CD4-positive, CD25-positive, alpha-beta regulatory T cell (primary cell): ENCODE results near the gene MICU1. TPM values are rescaled to one million over a fixed set of nuclear protein-coding genes. Genes with fewer than 3 reads are reported as not detected.
"Not testable (repeated sequence)": the region's sequence is repeated elsewhere in the genome, so short reads cannot be mapped to it uniquely, and the experiment has no call there.

Experiments
- ATAC-seq, 2 donors: fragments of 150-1000 bp; cut with Tn5 transposase; one replicate each; pipeline ENCODE4 v1.10.0; 2021; ENCODE audit warnings: low read depth in 2 of 2, moderate number of reproducible peaks in 2 of 2, moderate library complexity in 1 of 2
- DNase-seq, 3 donors: peaks; one replicate each; pipeline versions ENCODE4 v3.0.0 to v3.0.0-alpha.2; 2012 to 2022; ENCODE audit warnings: mixed read lengths in 1 of 3
- H3K27ac ChIP-seq: one replicate; pipeline ENCODE4 v1.7.0; 2013; ENCODE audit warnings: mild to moderate bottlenecking, low read length; ENCODE audit not compliant: insufficient read depth, poor library complexity, severe bottlenecking
- H3K27me3 ChIP-seq: one replicate; pipeline ENCODE4 v1.7.0; 2013; ENCODE audit warnings: low read length; ENCODE audit not compliant: control insufficient read depth, insufficient read depth
- H3K36me3 ChIP-seq: one replicate; pipeline ENCODE4 v1.7.0; 2013; ENCODE audit warnings: mild to moderate bottlenecking, low read length, moderate library complexity; ENCODE audit not compliant: control insufficient read depth, insufficient read depth
- H3K4me1 ChIP-seq: 2 replicates; pipeline ENCODE4 v1.7.0; 2013; ENCODE audit warnings: mild to moderate bottlenecking, low read length; ENCODE audit not compliant: insufficient read depth, control insufficient read depth, poor library complexity, severe bottlenecking
- H3K4me3 ChIP-seq: one replicate; pipeline ENCODE4 v1.7.0; 2013; ENCODE audit warnings: low read depth, mild to moderate bottlenecking, low read length, moderate library complexity
- H3K9me3 ChIP-seq, 2 experiments: 1 replicate in 1 of 2; 2 replicates in 1 of 2; pipeline ENCODE4 v1.7.0; 2013; ENCODE audit warnings: low read length in 2 of 2, mild to moderate bottlenecking in 1 of 2, moderate library complexity in 1 of 2; ENCODE audit not compliant: control insufficient read depth in 2 of 2
- H3K27ac Mint-ChIP-seq, 3 donors: one replicate each; pipeline ENCODE4 v1.8.0; 2020 to 2022; ENCODE audit warnings: mild to moderate bottlenecking in 3 of 3, mixed read lengths in 3 of 3, moderate library complexity in 2 of 3
- H3K27me3 Mint-ChIP-seq: one replicate; pipeline ENCODE4 v1.8.0; 2022; ENCODE audit warnings: mild to moderate bottlenecking, mixed read lengths
- H3K36me3 Mint-ChIP-seq: one replicate; pipeline ENCODE4 v1.8.0; 2020; ENCODE audit warnings: mixed read lengths
- H3K4me1 Mint-ChIP-seq, 4 donors: one replicate each; pipeline ENCODE4 v1.8.0; 2020 to 2022; ENCODE audit warnings: mixed read lengths in 4 of 4, mild to moderate bottlenecking in 1 of 4
- H3K4me3 Mint-ChIP-seq, 4 donors: one replicate each; pipeline ENCODE4 v1.8.0; 2020 to 2022; ENCODE audit warnings: mild to moderate bottlenecking in 4 of 4, mixed read lengths in 4 of 4, moderate library complexity in 3 of 4
- H3K9me3 Mint-ChIP-seq, 7 donors: one replicate each; pipeline ENCODE4 v1.8.0; 2020 to 2022; ENCODE audit warnings: mixed read lengths in 7 of 7, mild to moderate bottlenecking in 3 of 7, moderate library complexity in 2 of 7
- polyA plus RNA-seq, 4 donors: library from polyadenylated mRNA; unstranded; fragments of 300-500 nt; fragmentation: Illumina TruSeq; gene quantifications; one replicate each; pipeline ENCODE4 v1.2.3, GENCODE V29; 2021
- total RNA-seq: library from RNA; stranded (reverse); gene quantifications from one replicate; pipeline ENCODE4 v1.2.3, GENCODE V29; 2022

MICU1 gene
- total and polyA plus RNA-seq, 5 donors from 2014 or later, result 20.2 to 29.6 (median 26.5) TPM

DNA sequence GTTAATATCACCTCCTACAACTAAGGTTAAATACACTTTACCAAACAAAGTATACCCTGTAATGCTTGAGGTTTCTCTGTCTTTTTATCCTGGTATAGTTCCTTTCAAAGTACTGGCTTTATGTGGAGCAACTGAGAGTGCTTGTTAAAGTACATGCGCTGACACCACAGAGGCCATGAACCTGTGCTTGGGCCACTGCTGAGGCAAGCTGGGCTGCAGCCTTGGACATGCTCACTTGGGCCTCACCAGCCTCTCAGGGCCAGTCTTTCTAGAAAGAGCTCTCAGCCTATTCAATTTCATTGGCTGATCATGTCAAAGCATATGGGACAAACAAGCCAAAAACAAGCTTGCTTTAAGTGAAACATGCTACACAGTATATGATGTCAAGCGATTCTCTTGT, 145.0 kb downstream of the MICU1 start:
- Mint-ChIP-seq H3K27me3 (no peaks in the 10 kb centered on the region), H3K4me1 (peaks cover 0 to 6% (median 0%) of the 10 kb centered on the region in 4 donors), H3K9me3 (no peaks in the 10 kb centered on the region), H3K4me3 (no peak overlapping the region), H3K27ac (no peak overlapping the region), H3K36me3 (peaks cover 29% of the 10 kb centered on the region)
- no peak overlapping the region for H3K4me3 ChIP-seq
- H3K4me1 ChIP-seq, result no peaks in the 10 kb centered on the region
- no peaks in the 10 kb centered on the region for H3K9me3 ChIP-seq
- peaks cover 3% of the 10 kb centered on the region for H3K36me3 ChIP-seq
- no peak overlapping the region for H3K27ac ChIP-seq
- H3K27me3 ChIP-seq, result no peaks in the 10 kb centered on the region
- DNase-seq (no peak), ATAC-seq (no peak)

DNA sequence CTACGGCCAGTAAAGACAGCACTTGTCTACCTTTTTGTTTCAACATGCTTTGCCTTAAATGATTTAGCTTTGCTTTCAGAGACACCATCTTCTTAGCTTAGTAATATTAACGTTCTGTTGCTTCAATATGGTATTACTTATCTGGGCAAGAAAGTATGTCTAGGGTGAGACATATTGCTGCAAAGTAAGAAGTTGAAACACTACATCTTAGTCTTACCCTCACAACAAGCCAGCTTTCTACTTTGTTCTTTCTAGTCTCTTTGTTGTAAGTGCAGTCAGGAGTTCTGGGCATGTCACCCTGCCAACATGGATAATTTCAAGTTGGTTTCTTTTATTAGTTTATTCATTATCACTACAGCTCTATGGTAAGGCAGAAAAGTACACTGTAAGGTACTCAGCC, 148.4 kb downstream of the MICU1 start:
- Histone ChIP-seq H3K4me1 (no peaks in the 10 kb centered on the region), H3K36me3 (peaks cover 12% of the 10 kb centered on the region), H3K27me3 (no peaks in the 10 kb centered on the region), H3K27ac (no peak overlapping the region), H3K4me3 (no peak overlapping the region), H3K9me3 (no peaks in the 10 kb centered on the region)
- DNase-seq, result no peak
- no peaks in the 10 kb centered on the region for H3K27me3 Mint-ChIP-seq
- peaks cover 40% of the 10 kb centered on the region for H3K36me3 Mint-ChIP-seq
- no peak for ATAC-seq
- no peak overlapping the region for H3K27ac Mint-ChIP-seq
- H3K4me3 Mint-ChIP-seq, result no peak overlapping the region
- H3K4me1 Mint-ChIP-seq, result peaks cover 0 to 6% (median 0%) of the 10 kb centered on the region in 4 donors
- H3K9me3 Mint-ChIP-seq, result no peaks in the 10 kb centered on the region

DNA sequence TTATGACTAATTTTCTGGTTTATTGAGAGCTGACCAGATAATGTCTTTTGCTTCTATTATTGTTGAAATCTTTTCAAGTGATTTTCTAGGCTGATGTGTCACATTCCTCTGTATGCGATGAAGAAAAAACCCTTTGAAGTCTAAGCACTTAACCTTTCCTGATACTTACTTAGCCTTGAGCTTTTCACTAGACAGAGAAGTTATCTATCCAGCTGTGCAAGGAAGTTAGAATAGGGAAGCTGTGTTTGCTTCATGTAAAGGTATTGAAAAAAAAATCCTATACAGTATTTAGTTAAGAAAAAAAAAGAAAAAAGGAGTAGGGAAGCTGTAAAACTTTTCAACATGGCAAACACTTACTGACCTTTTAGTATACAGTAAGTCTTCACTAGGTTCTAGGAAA, 153.6 kb downstream of the MICU1 start:
- Mint-ChIP-seq H3K36me3 (peaks cover 60% of the 10 kb centered on the region), H3K9me3 (no peaks in the 10 kb centered on the region), H3K27me3 (no peaks in the 10 kb centered on the region), H3K4me1 (no peaks in the 10 kb centered on the region), H3K27ac (no peak overlapping the region), H3K4me3 (no peak overlapping the region)
- H3K27me3 ChIP-seq, result no peaks in the 10 kb centered on the region
- DNase-seq (no peak), ATAC-seq (no peak)
- no peaks in the 10 kb centered on the region for H3K4me1 ChIP-seq
- H3K9me3 ChIP-seq, result no peaks in the 10 kb centered on the region
- no peak overlapping the region for H3K27ac ChIP-seq
- no peak overlapping the region for H3K4me3 ChIP-seq
- peaks cover 22% of the 10 kb centered on the region for H3K36me3 ChIP-seq

DNA sequence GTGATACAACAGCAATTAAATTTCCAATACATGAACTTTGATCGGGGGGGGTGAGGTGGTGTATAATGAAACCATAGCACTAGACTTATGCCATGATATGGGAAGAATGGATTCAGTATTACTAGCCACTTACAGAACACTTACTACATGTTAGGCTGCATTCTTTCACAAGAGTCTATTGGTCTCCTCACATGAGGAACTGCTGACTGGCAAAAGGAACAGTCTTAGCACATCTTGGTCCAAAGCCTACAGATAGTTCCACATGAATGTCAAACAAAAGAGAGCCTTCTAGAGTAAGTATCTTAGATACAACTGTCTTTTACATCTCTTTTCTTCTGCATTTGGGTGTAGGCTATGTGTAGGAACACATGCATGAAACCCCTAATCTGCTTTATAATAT, 155.2 kb downstream of the MICU1 start:
- Histone ChIP-seq H3K4me1 (no peaks in the 10 kb centered on the region), H3K36me3 (peaks cover 19% of the 10 kb centered on the region), H3K27me3 (no peaks in the 10 kb centered on the region), H3K27ac (no peak overlapping the region), H3K9me3 (no peaks in the 10 kb centered on the region), H3K4me3 (no peak overlapping the region)
- H3K27ac Mint-ChIP-seq, result no peak overlapping the region
- H3K36me3 Mint-ChIP-seq, result peaks cover 56% of the 10 kb centered on the region
- ATAC-seq (no peak), DNase-seq (no peak)
- H3K9me3 Mint-ChIP-seq, result no peaks in the 10 kb centered on the region
- no peaks in the 10 kb centered on the region for H3K27me3 Mint-ChIP-seq
- H3K4me3 Mint-ChIP-seq, result no peak overlapping the region
- no peaks in the 10 kb centered on the region for H3K4me1 Mint-ChIP-seq

DNA sequence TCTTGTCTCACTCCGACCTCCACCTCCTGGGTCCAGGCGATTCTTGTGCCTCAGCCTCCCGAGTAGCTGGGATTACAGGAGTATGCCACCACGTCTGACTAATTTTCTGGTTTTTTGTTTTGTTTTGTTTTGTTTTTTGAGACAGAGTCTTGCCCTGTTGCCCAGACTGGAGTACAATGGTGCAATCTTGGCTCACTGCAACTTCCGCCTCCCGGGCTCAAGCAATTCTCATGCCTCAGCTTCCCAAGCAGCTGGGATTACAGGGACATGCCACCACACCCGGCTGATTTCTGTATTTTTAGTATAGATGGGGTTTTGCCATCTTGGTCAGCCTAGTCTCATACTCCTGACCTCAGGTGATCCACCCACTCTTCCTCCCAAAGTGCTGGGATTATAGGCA, 158.8 kb downstream of the MICU1 start:
- Mint-ChIP-seq H3K27ac (peak overlapping the region in 1 of 3 donors; percentile 20), H3K36me3 (peaks cover 47% of the 10 kb centered on the region)
- H3K4me3 ChIP-seq, H3K4me1 Mint-ChIP-seq, H3K27me3 ChIP-seq, H3K4me1 ChIP-seq, H3K9me3 ChIP-seq, ATAC-seq, H3K27ac ChIP-seq, H3K9me3 Mint-ChIP-seq, DNase-seq, H3K36me3 ChIP-seq, H3K4me3 Mint-ChIP-seq, H3K27me3 Mint-ChIP-seq: not testable (repeated sequence)

DNA sequence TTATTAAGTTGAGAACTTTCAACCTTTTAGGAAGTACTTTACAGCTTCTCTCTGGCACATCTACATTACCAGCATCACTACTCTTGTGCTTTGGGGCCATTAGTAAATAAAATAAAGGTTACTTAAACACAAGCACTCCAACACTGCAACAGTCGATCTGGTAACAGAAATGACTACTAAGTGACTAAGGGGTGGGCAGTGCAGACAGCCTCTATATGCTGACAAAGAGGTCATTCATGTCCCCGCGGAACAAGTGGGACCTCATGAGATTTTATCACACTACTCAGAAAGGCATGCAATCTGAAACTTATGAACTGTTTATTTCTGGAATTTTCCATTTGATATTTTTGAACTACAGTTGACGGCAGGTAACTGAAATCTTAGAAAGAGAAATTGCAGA, 159.9 kb downstream of the MICU1 start:
- no peaks in the 10 kb centered on the region for H3K27me3 Mint-ChIP-seq
- Histone ChIP-seq H3K27ac (no peak overlapping the region), H3K36me3 (peaks cover 2% of the 10 kb centered on the region), H3K9me3 (no peaks in the 10 kb centered on the region), H3K27me3 (no peaks in the 10 kb centered on the region), H3K4me3 (no peak overlapping the region), H3K4me1 (no peaks in the 10 kb centered on the region)
- DNase-seq (no peak), ATAC-seq (no peak)
- peak overlapping the region in 1 of 3 donors; percentile 26 for H3K27ac Mint-ChIP-seq
- peaks cover 41% of the 10 kb centered on the region for H3K36me3 Mint-ChIP-seq
- peaks cover 0 to 3% (median 0%) of the 10 kb centered on the region in 4 donors for H3K4me1 Mint-ChIP-seq
- H3K4me3 Mint-ChIP-seq, result no peak overlapping the region
- no peaks in the 10 kb centered on the region for H3K9me3 Mint-ChIP-seq

DNA sequence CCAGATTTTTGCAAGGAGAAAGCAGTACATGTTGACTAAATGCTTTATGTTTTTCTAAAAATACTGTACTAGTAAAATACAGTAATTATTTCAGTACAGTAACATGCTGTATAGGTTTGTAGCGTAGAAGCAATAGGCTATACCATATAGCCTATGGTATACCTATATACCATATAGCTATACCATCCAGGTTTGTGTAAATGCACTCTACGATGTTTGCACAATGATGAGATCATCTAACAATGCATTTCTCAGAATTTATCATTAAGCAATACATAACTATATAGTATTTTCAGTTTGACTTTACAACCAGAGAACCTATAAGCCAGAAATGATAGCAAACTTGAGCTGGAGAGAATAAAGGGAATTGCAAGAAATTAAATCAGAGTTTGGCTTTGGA, 161.4 kb downstream of the MICU1 start:
- no peak overlapping the region for H3K4me3 Mint-ChIP-seq
- no peaks in the 10 kb centered on the region for H3K27me3 ChIP-seq
- H3K36me3 ChIP-seq, result peaks cover 6% of the 10 kb centered on the region
- peaks cover 33% of the 10 kb centered on the region for H3K36me3 Mint-ChIP-seq
- no peaks in the 10 kb centered on the region for H3K9me3 Mint-ChIP-seq
- H3K27ac ChIP-seq, result no peak overlapping the region
- DNase-seq (no peak), ATAC-seq (no peak)
- no peaks in the 10 kb centered on the region for H3K27me3 Mint-ChIP-seq
- H3K9me3 ChIP-seq, result no peaks in the 10 kb centered on the region
- peaks cover 0 to 6% (median 2%) of the 10 kb centered on the region in 4 donors for H3K4me1 Mint-ChIP-seq
- no peaks in the 10 kb centered on the region for H3K4me1 ChIP-seq
- H3K27ac Mint-ChIP-seq, result no peak overlapping the region
- H3K4me3 ChIP-seq, result no peak overlapping the region

DNA sequence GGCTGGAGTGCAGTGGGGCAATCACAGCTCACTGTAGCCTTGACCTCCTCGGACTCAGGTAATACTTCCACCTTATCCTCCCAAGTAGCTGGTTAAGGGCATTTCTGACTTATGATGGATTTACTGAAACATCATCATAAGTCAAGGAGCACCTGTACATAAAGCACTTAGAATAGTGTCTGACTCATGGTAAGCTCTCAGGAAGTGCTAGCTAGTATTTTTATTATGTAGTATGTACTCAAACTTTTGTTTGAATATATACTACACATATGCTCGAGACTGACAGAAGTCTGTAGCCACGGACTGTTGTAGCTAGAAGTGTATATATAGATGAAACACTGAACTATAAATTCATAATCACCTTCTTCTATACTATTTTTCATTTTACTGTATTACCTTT, 163.6 kb downstream of the MICU1 start:
- H3K27me3 ChIP-seq, result no peaks in the 10 kb centered on the region
- Mint-ChIP-seq H3K27ac (no peak overlapping the region), H3K4me1 (peaks cover 2 to 8% (median 3%) of the 10 kb centered on the region in 4 donors), H3K9me3 (no peaks in the 10 kb centered on the region), H3K27me3 (no peaks in the 10 kb centered on the region), H3K36me3 (peaks cover 34% of the 10 kb centered on the region), H3K4me3 (no peak overlapping the region)
- no peak for DNase-seq
- H3K4me1 ChIP-seq, result no peaks in the 10 kb centered on the region
- no peak overlapping the region for H3K4me3 ChIP-seq
- ATAC-seq, result no peak
- H3K9me3 ChIP-seq, result no peaks in the 10 kb centered on the region
- peaks cover 6% of the 10 kb centered on the region for H3K36me3 ChIP-seq
- H3K27ac ChIP-seq, result no peak overlapping the region
